Stimulated activated CD4-positive, alpha-beta T cell treated with anti-CD3 and anti-CD28 coated beads, Interleukin-15, amount 100 ng/mL, for 24 hours (primary cell): ENCODE results near the gene EIF6.
"Not testable (repeated sequence)": the region's sequence is repeated elsewhere in the genome, so short reads cannot be mapped to it uniquely, and the experiment has no call there.

ENCODE experiments used
- DNase-seq: peaks from one replicate; pipeline ENCODE4 v3.0.0-alpha.2; 2020

Gene EIF6

DNA sequence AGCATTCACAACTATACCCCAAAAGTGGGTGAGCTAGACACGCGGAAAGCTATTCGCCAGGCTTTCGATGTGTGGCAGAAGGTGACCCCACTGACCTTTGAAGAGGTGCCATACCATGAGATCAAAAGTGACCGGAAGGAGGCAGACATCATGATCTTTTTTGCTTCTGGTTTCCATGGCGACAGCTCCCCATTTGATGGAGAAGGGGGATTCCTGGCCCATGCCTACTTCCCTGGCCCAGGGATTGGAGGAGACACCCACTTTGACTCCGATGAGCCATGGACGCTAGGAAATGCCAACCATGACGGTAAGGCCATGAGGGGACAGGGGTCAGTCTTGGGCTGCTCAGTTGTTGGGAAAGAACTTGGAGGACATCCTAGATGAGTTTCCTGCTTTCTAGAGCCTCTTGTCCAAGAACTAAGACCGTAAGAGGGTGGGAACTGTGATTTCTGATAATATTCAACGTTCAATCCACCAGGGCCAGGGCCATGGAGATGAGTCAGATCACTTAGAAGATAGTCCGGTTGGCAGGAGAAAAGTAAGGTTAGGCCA lies 30.0 kb downstream of the EIF6 start:
- no peak for DNase-seq

DNA sequence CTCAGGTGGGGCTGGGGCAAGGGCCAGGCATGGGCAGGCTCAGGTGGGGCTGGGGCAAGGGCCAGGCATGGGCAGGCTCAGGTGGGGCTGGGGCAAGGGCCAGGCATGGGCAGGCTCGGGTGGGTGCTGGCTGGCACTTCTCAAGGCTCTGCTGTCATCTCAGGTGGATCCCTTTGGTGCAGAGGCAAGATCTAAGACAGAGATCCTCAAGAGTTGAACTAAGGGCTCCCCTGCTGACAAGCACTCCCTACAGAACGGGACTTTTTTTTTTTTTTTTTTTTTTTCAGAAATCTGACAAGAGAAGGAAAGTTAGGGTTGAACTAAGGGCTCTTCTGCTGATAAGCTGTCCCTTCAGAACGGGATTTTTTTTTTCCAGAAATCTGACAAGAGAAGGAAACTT lies 31.6 kb downstream of the EIF6 start:
- no peak for DNase-seq

DNA sequence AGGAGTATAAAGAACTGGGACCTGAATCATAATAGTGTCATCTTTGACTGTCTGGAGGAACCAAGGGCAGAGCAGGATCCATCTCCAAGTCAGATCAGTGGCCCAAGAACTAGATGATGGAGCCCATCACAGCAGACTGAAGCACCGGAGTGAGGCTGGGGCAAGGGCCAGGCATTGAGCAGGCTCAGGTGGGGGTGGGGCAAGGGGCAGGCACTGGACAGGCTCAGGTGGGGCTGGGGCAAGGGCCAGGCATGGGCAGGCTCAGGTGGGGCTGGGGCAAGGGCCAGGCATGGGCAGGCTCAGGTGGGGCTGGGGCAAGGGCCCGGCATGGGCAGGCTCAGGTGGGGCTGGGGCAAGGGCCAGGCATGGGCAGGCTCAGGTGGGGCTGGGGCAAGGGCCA lies 32.0 kb downstream of the EIF6 start:
- not testable (repeated sequence) for DNase-seq

- DNase-seq: no peak
Measured at GRCh38 chr20:35252037-35252461, 32.5 kb downstream of the EIF6 start.

DNA sequence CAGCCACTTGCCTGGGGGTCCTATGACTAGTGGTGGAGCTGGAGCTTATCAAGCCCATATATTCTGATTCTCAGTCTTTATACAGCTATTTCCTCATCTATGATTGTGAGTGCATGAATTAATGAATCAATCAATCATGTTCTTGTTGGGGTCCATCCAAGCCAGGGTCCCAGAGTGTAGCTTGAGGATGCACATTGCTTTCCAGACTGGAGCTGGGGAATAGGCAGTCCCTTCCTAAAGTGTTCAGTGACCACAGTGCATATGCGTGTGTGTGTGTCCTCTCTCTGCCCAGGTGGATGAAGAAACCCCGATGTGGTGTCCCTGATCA lies 33.0 kb downstream of the EIF6 start:
- no peak for DNase-seq

- no peak for DNase-seq
Measured at GRCh38 chr20:35248641-35249475, 35.7 kb downstream of the EIF6 start.

GRCh38 chr20:35246723-35247122 lies 37.8 kb downstream of the EIF6 start:
- no peak for DNase-seq

GRCh38 chr20:35243986-35244385 lies 40.6 kb downstream of the EIF6 start:
- no peak for DNase-seq

- no peak for DNase-seq
Measured at GRCh38 chr20:35243317-35243716, 41.3 kb downstream of the EIF6 start.

- no peak for DNase-seq
Measured at GRCh38 chr20:35240811-35241293, 43.7 kb downstream of the EIF6 start.

DNA sequence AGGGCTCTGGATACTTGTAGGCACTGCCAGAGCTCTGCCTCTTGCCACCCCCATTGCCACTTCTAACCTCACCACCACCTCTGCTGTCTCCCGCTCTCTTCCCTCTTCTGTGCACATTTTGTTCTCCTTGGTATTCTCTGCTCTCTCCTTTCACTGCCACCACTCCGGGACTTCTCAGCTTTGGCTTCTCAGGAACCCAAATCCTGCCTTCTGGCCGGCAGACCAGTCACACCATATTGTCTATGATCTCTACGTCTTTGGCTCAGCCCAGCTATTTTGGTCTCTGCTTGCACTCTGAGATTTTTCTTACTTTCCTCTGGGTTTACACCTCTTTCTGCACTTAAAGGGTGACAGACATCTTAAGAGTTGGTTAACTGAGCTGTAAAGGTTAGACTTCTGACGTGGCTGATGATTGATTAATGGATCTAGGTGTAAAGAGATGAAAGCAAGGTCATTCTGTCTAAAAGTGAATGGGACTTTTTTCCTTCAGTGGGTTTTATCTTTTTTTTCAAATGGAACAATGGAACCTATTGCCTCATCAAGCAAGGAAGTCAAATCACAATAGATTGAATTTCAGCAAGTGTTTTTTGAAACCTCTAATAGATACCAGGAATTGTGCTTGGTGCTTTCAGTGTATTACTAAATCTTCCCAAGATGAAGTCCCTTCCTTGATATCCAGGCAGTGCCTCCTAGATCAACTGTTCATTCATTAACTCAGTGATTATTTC lies 44.3 kb downstream of the EIF6 start:
- no peak for DNase-seq

- no peak for DNase-seq
Measured at GRCh38 chr20:35238735-35239134, 45.8 kb downstream of the EIF6 start.

GRCh38 chr20:35238170-35238569 lies 46.4 kb downstream of the EIF6 start:
- no peak for DNase-seq

DNA sequence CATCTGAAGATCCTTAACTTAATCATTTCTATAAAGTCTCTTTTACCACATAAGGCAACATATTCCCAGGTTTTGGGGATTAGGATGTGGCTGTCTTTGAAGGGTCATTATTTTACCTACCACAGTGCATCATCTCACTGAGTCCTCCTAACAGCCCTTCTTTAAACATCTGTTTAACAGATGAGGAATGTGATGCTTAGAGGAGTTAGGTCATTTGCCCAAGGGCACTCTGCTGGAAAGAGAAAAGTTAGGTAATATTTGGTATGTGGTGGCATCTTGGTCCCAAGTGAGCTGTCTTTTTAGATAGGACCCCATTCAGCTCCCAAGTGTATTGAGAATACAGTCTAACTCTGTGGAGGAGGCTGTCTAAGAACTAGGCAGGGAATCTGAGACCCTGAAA lies 47.1 kb downstream of the EIF6 start:
- no peak for DNase-seq

DNA sequence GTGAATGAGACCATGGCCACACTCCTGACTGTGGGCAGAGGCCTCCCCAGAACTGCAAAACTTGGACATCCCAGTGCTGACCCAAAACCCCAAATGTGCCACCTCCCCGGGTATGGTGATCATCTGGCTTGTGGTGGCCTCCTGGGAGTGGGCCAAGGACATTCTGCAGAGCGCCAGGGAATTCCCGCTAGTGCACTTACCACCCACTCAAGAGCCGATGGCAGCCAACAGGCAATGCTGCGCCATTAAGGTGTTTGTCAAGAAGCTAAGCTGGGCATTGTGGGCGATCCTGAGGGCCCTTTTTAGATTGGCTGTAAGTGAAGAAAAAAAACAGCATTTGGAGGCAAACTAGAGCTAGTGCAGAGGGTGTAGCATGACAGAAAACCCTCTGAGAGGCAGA lies 48.7 kb downstream of the EIF6 start:
- no peak for DNase-seq

DNA sequence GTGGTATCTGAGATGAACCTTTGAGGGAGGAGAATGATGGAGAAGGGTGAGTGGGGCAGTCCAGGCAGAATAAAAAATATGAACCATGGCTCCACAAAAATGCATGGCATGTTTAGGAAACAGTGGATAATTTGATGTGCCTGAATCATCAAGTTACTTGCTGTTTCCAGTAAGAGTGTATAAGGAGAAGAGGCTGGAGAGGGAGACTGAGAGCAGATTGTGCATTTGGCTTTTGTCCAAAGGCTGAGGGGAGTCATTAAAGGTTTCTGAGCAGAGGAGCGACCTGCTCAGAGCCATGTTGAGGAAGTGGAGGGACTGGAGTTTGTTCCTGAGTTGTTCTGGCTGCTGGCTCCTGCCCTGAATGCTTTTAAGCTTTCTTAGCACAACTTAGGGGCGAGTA lies 52.0 kb downstream of the EIF6 start:
- DNase-seq: no peak
